ENCODE data around the gene DGKH.

DNA sequence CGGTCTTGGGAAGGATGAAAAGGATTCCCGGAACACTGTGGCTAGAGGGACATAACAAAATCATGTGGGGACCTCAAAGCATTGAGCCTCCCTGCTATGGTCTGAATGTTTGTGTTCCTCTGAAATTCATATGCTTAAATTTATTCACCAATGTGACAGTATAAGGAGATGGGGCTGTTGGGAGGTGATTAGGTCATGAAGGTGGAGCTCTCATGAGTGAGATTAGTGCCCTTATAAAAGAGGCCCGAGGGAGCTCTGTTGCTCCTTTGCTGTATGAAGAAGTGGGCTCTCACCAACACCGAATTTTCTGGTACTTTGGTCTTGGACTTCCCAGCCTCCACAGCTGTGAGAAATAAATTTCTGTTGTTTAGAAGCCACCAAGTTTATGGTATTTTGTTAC is 26.1 kb upstream of the DGKH start:
- TF ChIP-seq, protein P1, sequence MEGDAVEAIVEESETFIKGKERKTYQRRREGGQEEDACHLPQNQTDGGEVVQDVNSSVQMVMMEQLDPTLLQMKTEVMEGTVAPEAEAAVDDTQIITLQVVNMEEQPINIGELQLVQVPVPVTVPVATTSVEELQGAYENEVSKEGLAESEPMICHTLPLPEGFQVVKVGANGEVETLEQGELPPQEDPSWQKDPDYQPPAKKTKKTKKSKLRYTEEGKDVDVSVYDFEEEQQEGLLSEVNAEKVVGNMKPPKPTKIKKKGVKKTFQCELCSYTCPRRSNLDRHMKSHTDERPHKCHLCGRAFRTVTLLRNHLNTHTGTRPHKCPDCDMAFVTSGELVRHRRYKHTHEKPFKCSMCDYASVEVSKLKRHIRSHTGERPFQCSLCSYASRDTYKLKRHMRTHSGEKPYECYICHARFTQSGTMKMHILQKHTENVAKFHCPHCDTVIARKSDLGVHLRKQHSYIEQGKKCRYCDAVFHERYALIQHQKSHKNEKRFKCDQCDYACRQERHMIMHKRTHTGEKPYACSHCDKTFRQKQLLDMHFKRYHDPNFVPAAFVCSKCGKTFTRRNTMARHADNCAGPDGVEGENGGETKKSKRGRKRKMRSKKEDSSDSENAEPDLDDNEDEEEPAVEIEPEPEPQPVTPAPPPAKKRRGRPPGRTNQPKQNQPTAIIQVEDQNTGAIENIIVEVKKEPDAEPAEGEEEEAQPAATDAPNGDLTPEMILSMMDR (IDR thresholded peaks at IDR 0.05) = no peak
- no peak for TF ChIP-seq EZH2phosphoT487 (IDR thresholded peaks at IDR 0.05)
- no peak for TF ChIP-seq EZH2 (IDR thresholded peaks at IDR 0.05)
